B cell (primary cell): ENCODE results near the gene CEP170.

Experiments
- CTCF ChIP-seq: fragments of 200-600 bp; IDR thresholded peaks from one replicate; pipeline ENCODE4 v1.8.0; 2022; ENCODE audit warnings: antibody characterized with exemption, mild to moderate bottlenecking
- EZH2 ChIP-seq: IDR thresholded peaks from 2 replicates; pipeline ENCODE4 v1.6.1; 2012; ENCODE audit warnings: borderline replicate concordance, low read depth, mild to moderate bottlenecking, moderate library complexity, low read length; ENCODE audit not compliant: insufficient read depth, poor library complexity, severe bottlenecking

- no peak for TF ChIP-seq EZH2
- TF ChIP-seq CTCF, result no peak
These were observed 13.8 kb upstream of the CEP170 start for GRCh38 chr1:243268751-243269460.
